ENCODE data around the gene ARHGEF37.

ARHGEF37 gene

DNA sequence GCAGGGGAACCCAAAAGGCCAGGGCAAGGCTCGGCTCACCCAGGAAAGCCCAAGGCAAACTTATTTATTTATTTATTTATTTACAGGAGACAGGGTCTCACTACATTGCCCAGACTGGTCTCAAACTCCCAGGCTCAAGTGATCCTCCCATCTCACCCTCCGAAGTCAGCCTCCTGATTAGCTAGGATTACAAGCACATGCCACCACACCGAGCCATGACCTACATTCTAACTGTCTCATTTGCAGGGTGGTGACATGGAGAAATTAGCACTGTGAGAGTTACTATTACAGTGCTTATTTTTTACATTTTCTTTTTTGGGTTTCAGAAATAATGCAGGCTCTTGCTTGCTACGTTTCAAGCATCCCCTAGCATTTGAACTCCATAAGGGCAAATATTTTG, 18.1 kb downstream of the ARHGEF37 start:
- no peak for DNase-seq (ENCODE audit: low read depth in 2 of 3, low spot score in 1 of 3)

GRCh38 chr5:149600932-149601331, 19.6 kb downstream of the ARHGEF37 start:
- DNase-seq (ENCODE audit: low read depth in 2 of 3, low spot score in 1 of 3) = no peak

DNA sequence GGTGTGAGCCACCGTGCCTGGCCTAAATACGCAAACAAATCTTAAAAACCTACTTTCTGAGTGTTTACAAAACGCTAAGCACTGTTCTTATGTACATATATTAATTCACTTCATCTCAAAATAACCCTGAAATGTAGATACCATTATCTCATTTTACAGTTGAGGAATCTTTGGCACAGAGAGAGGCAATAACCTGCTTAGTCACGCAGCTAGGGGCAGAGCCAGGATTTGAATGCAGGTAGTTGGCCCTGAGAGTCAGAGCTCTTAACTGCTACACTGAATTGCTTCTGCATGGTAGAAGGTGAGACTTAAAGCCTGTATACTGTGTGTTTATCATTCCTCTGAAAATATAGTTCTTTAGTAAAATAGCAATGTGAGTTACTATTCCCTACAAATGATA, 21.9 kb downstream of the ARHGEF37 start:
- DNase-seq (ENCODE audit: low read depth in 2 of 3, low spot score in 1 of 3) = no peak

- DNase-seq (ENCODE audit: low read depth in 2 of 3, low spot score in 1 of 3) = no peak
Measured at GRCh38 chr5:149603920-149604319, 22.6 kb downstream of the ARHGEF37 start.

- DNase-seq (ENCODE audit: low read depth in 2 of 3, low spot score in 1 of 3) = no peak
Measured at GRCh38 chr5:149604321-149604720, 23.0 kb downstream of the ARHGEF37 start.

DNA sequence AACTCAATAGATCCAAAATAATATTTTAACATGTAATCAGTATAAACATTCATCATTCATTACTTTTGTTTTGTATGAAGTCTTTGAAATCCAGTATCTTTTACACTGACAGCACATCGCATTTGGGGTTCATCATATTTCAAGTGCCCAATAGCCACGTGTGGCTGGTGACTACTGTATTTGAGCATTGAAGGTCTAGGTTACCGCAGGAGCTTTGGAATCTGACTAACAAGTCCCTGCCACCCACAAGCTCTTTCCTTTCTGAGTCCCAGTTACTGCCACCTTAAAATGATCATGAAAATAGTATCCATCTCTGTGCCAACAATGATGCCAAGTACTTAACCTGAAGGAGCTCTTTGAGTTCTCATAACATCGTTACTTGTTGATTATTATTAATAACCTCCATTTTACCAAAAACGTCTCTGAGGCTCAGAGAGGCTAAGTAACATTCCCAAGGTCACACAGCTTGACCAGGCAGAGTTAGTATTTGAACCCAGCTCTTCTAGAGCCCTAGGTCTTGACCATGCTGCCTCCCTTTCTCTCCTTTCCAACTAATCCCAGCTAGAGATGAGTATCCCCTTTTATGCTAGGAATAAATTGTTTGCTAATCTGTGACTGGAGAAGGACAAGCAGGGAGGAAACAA, 24.2 kb downstream of the ARHGEF37 start:
- DNase-seq (ENCODE audit: low read depth in 2 of 3, low spot score in 1 of 3) = no peak

DNA sequence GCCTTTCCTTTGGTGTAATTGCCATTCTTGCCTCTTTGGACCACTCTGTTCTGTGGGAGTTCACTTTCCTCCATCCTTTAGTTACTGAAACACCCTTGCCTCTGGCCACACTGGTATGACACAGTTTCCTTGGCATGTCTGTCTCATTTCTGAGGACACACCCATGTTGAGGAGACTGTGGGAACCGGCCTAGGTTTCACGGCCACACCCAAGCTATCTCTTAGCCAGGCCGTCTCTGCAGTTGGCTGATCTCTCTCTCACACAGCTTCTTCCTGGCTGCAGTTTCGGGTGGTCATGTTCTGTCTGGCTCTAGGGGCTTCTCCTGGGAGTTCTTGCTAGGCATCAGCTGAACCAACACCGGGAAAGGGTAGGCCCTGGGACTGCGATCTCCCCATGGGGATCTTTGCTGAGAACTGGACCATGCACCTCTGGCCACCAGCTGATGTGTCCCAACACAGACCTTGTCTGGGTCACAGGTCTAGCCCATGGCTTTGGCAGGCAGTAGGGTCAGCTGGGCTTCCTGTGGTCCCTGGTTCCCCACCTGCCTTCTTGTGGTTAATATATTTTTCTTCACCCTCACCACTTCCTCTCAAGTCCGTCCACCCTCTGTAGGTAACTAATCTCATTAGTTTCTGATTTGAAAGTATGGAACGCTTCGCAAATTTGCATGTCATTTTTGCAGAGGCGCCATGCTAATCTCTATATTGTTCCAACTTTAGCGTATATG, 24.9 kb downstream of the ARHGEF37 start:
- DNase-seq (ENCODE audit: low read depth in 2 of 3, low spot score in 1 of 3) = no peak

DNA sequence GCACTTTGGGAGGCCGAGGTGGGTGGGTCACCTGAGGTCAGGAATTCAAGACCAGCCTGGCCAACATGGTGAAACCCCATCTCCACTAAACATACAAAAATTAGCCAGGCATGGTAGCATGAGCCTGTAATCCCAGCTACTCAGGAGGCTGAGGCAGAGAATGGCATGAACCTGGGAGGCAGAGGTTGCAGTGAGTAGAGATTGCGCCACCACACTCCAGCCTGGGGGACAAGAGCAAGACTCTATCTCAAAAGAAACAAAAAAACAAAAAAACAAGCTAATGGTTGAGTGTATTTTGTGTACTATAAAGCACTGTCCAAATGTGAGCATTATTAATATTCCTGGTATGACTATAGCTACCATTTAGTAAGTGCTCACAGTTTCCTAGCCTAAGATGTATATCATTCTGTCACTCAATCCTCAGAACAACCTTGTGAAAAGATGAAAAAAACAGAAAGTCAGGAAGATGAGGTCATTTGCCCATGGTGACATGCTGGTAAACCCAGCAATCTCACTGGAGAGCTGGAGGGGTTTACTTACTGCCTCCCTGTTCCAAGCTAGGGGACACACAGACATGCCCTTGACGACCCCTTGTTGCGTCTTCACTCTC, 27.7 kb downstream of the ARHGEF37 start:
- no peak for DNase-seq (ENCODE audit: low read depth in 2 of 3, low spot score in 1 of 3)

DNA sequence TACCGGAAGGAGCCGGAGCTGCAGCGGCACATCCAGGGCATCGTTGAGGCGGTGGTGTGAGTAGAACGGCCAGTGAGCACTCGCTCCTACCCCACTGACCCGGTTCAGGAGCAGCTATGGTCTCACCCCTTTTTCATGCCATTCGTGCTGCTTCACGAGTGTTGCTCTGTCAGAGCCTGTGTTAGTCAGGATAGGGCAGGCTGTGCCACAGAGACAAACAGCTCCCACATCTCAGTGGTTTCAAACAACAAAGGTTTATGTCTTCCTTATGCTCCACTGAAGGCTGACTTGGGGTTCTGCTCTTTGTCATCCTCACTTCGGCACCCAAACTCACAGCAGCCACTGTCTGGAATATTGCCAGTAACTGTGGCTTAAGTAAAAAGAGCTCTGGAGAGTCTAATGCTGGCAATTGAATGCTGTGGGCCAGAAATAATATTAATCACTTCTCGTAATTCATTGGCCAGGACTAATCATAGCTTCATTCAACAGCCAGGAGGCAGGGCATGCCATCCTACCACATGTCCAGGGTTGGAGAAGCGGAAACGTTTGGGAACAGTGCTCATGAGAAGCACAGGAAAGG, 28.4 kb downstream of the ARHGEF37 start:
- DNase-seq (ENCODE audit: low read depth in 2 of 3, low spot score in 1 of 3) = no peak

GRCh38 chr5:149610589-149611255, 29.4 kb downstream of the ARHGEF37 start:
- no peak for DNase-seq (ENCODE audit: low read depth in 2 of 3, low spot score in 1 of 3)

DNA sequence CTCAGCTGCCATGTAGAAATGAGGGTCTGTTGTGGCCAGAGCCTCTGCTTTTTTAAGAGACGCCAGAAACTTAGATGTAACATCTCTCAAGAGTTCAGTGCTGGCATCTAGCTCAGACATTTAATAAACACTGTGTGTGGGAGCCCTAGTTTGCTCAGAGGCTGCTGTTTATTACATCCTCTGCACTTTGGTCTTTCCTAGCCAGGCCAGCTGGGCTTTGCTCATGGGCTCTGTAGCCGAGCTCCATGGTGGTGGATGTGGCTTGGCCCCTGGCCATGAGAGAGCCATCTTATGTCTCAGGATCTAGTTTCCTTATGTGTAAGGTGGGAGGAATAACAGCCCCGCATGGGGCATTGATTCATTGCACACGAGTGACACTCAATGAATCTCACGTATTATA, 30.0 kb downstream of the ARHGEF37 start:
- DNase-seq (ENCODE audit: low read depth in 2 of 3, low spot score in 1 of 3) = no peak

- no peak for DNase-seq (ENCODE audit: low read depth in 2 of 3, low spot score in 1 of 3)
Measured at GRCh38 chr5:149614034-149614907, 33.0 kb downstream of the ARHGEF37 start.

- no peak for DNase-seq (ENCODE audit: low read depth in 2 of 3, low spot score in 1 of 3)
Measured at GRCh38 chr5:149615976-149616375, 34.7 kb downstream of the ARHGEF37 start.

DNA sequence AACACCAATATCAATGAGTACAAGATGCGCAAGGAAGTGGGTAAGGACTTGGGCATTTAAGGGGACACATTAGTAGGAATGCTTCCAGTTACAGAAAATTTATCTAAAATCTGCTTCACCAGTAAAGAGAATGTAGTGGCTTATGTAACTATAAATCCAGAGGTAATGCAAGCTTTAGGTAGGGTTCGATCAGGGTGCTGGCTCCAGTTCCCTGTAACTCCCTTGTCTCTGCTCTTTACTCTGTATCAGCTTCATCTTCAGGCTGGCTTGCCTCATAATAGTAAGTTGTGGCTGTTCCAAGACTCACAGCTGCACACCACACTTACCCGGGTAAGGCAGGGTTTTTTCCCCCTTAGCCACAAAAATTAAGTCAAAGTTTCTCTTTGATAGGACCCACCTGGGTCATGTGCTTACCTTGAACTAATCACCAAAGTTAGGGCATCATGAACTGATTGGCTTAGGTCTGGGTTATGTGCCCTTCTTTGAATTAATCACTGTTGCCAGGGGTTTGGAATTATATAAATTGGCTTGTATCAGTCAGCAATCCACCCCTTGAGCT, 35.5 kb downstream of the ARHGEF37 start:
- DNase-seq (ENCODE audit: low read depth in 2 of 3, low spot score in 1 of 3) = no peak

GRCh38 chr5:149617760-149618306, 36.5 kb downstream of the ARHGEF37 start:
- DNase-seq (ENCODE audit: low read depth in 2 of 3, low spot score in 1 of 3) = no peak

DNA sequence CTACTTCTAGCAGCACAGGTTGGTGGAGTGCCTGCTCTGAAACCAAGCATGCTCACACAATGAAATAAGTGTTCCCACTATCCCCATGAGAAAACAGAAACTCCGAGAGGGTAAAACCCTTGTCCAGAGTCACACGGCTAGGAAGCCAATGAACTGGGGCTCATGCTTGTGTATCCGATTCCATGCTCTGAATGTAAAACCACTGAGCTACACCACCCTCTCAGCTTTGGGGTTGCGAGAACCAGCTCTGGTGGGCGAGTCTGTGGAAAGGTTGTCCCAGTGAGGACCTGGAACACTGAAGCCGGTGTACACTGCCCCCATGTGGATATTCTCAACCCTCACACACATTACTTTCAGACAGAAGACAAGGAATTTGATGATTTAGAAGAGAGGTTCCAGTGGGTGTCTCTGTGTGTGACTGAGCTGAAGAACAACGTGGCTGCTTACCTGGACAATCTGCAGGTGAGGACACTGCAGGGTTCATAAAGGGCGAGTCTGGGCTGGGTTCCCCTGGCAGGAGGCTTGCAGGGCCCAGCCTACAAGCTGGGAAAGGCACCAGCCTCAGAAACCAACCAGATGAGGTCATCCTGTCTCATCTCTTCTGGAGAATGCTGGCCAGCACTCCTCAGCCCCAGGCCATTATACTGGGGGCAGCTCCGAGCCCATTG, 37.4 kb downstream of the ARHGEF37 start:
- no peak for DNase-seq (ENCODE audit: low read depth in 2 of 3, low spot score in 1 of 3)

- DNase-seq (ENCODE audit: low read depth in 2 of 3, low spot score in 1 of 3) = no peak
Measured at GRCh38 chr5:149621415-149622098, 40.3 kb downstream of the ARHGEF37 start.

GRCh38 chr5:149622466-149622865, 41.2 kb downstream of the ARHGEF37 start:
- DNase-seq (ENCODE audit: low read depth in 2 of 3, low spot score in 1 of 3) = no peak

DNA sequence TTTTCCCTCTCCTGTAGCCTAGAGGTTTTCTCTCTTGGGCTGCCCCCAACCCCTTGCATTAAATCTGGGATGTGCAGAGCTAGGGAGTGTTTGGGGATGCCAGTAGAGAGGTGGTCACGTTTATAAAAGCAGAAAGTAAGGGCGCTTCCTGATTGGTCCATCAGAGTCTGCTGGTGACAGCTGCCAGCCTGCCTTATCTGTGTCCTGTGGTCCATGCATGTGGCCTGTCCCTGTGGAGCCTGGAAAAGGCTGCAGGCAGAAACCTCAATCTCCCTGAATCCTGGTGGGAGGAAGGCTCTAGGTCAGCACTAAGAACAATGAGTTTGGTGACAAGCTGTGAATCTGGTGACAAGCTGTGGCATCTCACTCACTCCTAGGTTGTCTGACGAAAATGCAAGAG, 42.2 kb downstream of the ARHGEF37 start:
- DNase-seq (ENCODE audit: low read depth in 2 of 3, low spot score in 1 of 3) = no peak
